HuH-7 (cell line): ENCODE results near the gene MTMR1.

Experiments
- DNase-seq: peaks from one replicate; pipeline ENCODE4 v3.0.0; 2011; ENCODE audit warnings: low spot score

Gene MTMR1

DNA sequence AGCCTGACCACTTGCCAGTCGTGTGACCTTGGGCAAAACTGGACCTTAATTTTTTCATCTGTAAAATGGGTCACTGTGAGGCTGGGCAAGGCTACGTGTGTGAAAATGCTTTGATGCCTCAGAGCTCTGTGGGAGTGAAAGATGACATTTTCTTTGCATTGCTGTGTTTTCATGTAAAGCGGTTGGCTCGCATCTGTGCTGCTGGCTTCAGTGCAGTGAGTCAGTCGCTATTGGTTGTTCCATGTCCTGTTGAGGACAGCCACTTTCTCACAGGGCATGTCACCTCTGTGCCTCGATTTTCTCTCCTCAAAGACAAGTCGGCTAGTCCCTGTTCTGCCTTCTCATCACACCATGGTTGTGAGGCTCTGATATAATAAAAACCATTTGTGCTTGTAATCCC lies 4.4 kb downstream of the MTMR1 start:
- DNase-seq, result no peak

DNA sequence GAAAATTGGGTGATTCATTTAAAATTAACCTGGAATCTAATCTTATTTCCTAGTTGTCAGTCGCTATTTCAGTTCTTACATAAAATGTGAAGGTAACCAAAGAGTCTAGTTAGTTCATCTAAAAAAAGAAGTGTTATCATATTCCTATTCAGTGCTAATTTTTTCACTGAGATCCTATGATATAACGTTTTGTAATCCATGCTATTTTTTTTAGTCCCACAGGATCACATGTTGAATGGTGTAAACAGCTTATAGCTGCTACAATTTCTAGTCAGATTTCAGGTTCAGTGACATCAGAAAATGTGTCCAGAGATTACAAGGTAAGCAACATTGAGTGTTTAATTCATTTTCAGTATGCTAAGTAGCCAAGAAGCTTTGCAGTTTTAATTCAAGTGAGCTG lies 5.8 kb downstream of the MTMR1 start:
- DNase-seq, result no peak

DNA sequence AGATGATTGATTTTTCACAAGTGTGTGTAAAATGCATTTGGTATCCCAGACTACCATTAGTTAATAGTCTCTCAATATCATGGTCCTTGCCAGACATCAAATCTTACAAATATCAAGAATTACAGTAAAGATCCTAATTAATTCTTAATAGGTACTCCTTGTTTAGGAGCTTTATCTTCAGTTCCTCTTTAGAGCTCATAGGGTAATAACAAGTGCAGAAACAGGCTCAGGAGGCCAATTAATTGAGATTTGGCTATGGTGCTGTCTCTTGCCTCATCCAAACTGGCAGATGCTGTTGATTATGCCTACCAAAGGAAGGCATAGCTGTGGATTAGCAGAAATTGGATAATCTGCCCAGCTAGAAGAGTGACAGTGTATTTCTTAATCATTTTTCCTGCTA lies 6.9 kb downstream of the MTMR1 start:
- DNase-seq, result no peak

DNA sequence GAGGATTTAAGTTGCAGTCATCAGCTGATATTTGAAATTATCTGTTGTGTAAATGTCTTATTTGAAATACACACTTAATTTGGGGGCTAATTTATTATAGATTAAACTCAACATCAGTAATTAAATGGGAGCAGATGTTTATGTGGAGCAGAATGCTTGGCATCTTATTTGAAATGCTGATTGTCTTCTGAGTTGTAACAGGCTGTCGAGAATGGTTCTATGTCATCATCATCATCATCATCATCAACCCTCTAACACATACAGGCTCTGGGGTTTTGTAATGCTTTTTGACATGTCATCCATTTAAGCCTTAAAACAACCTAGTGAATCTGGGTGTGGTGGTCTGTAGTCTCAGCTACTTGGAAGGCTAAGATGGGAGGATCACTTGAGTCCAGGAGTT lies 8.2 kb downstream of the MTMR1 start:
- DNase-seq, result no peak

DNA sequence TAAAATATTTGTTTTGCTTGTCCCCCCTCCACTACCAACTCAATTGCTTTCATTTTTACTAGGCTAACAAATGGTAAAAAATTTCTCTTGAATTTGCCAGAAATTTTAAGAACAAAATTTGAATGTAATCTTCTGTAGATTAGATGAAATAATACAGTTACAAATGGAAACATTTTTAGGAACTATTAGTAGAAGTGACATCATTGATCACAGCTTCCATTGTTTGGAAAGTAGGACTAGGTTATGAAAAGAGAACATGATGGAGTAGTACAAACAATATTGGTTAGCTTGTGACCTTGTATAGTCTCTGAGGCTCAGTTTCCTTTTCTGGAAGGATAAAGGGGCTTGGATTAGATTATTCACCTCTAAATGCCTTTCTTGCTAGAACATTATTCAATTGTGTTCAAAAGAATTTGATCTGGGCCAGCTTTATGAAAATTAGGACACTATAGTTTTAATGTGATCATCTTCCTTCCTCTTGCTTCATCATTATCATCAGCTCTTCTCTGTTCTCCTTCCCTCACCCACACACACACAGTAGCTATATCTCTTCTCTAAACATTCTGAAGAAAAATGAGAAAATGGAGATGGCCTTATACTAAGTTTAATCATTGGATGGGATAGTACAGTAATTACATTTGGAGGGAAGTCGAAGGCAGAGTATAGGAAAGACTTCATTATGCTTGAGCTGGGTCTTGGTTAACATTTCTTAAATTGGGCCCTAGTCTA lies 9.9 kb downstream of the MTMR1 start:
- no peak for DNase-seq

DNA sequence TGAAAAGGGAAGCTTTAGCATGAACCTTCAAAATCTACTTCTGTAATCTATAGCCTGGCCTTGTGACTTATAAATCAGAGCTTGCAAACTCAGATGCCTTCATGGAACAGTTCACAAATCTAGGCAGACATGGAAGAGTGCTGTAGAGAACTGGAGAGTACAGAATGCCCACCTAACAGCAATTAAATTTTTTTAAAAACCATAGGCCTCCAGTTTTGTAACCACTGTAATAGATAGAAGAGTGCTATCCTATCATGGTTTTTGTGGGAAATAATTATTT lies 10.4 kb downstream of the MTMR1 start:
- no peak for DNase-seq

DNA sequence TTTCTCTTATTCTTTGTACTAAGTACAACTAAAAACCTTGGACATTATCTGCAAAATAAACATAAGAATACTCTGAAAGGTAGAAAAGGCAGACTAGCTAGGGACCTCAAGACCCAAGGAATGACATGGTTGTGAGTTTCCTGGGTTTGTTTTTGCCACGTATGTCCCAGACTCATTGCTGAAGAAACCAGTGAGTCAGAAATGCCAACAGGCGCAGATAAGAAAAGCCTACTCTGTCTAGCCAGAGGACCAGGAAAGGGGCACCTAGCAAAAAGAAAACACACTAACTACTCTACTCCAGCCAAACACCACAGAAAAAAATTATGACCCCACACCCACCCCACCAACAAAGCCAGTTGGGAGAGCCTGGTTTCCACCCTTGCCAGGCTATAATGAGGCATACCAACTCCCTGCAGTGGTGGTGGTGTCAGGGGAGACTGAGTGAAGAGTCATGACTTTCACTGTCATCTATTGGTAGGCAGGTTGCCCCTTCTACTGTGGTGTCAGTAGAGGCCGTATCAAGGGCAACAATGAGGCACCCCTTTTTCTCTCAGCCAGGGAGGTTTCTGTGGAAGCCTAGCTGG lies 10.9 kb downstream of the MTMR1 start:
- no peak for DNase-seq

DNA sequence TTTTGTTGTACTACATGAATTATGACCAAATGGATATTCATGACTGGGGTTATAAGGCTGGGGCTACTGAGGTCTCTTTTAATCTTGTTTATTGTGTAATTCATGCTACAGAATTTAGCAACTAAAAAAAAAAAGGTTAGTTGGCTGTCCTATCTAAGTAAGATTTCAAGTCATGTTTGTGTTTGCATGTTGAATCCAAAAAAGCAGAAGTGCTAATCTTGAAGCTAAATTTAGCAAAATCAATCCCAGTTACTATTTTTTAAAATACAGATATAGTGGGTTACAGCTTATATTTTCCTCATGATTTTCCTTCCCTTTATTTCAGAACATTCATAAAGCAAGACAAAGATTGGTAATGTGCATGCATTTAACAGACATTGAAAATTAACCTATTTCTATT lies 19.4 kb downstream of the MTMR1 start:
- DNase-seq, result no peak

DNA sequence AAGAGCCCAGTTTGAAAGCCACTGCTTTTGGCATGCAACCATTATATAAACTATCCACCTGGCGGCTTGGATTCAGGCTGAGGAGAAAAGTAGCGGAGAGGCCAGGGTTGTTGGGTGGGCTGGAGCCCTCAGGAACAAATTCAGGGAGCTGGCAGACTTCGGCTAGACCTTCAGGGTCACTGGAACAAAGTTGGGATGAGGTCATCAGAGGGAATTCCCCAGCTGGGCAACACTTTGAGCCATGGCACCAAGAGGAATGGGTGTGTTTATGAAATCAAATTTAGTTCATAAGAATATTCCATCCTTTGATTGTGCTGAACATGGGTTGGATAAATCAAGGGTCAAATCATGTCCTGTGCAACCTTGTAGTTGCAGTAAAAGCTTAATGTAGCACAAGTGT lies 22.0 kb downstream of the MTMR1 start:
- DNase-seq, result no peak

DNA sequence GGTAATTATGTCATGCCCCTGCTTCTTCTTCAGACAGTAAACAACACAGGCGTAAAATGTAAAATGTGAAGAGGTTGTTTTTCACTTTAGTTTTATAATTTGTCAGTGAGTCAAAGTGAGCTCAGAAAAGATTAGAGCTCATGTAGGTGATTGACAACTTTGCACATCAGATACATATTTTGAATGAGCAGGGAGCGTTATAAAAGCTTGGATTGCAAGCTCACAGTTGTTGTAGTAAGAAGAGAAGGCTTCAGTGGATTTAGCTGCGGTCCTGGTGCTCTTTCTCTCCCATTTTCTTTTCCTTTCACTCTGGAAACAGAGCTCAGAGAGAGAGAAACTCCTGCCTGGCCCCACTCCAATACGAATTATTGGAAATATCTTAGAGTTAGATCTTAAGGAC lies 26.4 kb downstream of the MTMR1 start:
- no peak for DNase-seq

DNA sequence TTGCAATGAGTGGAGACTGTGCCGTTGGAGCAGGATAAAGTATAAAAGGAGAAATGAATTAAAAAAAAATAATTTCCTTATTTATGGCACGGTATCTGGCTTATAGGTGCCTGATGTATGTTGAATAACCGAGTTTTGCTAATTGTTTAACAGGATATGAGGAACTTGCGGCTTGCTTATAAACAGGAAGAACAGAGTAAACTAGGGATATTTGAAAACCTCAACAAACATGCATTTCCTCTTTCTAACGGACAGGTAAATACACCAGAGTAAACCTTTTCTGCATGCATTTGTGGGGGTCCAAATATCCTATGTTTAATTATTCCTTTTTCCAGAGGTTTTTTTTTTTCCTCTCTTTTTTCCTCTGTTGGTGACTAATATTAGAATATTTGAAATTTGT lies 36.8 kb downstream of the MTMR1 start:
- no peak for DNase-seq

DNA sequence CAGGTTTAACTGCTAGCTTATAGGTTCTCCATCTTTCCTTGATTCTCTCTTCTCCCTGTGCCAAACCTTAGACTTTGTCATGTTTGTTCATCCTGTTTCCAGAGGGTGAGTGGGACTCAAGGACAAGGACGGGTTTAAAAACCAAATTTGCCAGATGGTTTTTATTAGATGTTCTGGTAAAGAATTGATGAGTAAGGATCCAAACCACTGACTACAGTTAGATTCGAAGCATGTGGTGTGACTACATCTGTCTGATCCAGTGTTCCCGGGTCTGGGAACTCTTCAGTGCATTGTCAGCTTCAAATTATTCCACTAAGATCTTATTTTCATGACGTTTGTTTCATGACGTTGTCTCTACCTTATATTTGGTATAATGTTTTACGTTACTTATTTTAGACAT lies 37.5 kb downstream of the MTMR1 start:
- no peak for DNase-seq

DNA sequence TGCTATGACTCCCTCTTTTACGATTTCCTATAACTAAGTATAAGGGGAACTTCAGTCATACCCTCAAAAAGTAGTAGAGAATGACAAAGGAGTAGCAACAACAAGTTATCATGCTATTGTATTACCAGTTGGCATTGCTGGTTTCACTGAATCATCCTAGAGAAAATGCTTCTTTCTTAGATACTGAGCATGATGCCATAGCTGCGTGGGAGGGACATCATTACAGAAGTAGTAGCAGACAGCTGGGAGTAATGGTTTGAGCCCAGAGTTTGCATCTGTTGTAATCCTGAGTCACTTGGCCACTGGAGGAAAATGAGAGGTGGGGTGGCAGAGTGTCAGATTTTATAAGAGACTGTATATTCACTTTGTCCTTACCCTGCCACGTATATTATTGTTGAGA lies 38.6 kb downstream of the MTMR1 start:
- DNase-seq, result no peak

DNA sequence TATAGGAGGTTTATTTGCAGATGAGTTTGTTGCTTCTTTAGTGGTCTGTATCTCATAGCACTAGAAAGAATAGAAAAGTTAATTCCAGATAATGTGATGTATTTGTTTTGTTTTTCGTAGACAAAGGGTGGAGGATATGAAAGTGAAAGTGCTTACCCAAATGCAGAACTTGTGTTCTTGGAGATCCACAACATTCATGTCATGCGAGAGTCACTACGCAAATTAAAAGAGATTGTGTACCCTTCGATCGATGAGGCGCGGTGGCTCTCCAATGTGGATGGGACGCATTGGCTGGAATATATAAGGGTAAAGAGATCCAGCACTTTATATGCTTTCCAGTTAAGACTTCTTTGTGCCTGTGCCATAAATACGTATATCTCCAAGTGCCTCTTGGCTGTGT lies 43.3 kb downstream of the MTMR1 start:
- DNase-seq, result no peak

DNA sequence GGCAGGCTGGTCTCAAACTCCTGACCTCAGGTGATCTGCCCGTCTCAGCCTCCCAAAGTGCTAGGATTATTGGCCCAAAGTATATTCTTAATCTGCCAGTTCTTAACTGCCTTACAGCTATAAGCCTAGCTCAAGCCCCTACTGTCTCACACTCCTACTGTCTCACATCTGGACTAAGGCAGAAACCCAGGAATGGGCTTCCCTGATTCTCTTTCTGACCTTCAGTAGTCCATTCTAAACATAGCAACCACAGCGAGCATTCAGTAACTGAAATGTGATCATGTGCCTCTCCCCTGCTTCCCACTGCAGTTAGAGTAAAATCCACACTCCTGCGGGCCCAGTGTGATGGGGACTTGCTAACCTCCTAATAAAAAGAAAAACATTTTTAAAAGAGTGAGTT lies 58.9 kb downstream of the MTMR1 start:
- no peak for DNase-seq

DNA sequence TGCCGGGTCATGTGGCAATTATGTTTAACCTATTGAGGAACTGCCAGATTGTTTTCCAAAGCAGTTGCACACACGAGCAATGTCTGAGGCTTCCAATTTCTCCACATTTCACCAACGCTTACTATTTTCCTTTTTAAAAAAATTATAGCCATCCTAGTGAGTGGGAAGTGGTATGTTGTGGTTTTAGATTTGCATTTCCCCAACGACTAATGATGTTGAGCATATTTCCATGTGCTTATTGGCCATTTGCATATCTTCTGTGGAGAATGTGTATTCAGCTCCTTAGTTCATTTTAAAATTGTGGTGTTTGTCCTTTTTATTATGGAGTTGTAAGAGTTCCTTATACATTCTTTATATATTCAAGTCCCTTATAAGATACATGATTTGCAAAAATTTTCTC lies 60.2 kb downstream of the MTMR1 start:
- no peak for DNase-seq

DNA sequence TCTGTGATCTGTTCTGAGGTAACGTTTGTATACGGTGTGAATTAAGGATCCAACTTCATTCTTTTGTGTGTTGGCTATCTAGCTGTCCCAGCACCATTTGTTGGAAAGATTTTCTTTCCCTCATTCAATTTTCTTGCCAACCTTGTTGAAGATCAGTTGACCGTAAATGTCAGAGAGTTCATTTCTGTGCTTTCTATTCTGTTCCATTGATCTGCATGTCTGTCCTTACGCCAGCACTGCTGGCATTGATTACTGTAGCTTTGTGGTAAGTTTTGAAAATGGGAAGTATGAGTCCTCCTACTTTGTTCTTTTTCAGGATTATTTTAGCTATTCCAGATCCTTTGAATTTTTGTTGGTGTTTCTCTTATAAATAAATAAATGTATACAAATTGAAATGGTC lies 60.8 kb downstream of the MTMR1 start:
- no peak for DNase-seq

DNA sequence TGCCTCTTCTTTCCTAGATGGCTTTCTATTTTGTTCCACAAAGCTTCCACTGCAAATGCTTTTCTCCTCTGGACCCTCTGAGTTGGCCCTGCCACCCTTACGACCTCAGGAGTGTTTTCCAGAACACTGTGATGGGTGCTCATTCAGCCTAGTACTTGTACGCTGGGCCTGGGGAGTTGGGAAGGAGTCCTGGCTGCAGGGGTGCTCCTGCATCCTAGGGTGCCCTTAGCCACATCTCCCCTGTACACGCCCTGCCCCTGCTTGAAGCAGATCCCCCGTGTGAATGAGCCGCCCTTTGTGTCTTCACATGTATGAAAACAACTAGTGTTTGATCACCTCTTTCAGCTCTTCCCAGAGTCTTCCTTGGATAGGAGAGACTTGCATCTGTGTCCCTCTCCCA lies 64.2 kb downstream of the MTMR1 start:
- DNase-seq, result no peak

DNA sequence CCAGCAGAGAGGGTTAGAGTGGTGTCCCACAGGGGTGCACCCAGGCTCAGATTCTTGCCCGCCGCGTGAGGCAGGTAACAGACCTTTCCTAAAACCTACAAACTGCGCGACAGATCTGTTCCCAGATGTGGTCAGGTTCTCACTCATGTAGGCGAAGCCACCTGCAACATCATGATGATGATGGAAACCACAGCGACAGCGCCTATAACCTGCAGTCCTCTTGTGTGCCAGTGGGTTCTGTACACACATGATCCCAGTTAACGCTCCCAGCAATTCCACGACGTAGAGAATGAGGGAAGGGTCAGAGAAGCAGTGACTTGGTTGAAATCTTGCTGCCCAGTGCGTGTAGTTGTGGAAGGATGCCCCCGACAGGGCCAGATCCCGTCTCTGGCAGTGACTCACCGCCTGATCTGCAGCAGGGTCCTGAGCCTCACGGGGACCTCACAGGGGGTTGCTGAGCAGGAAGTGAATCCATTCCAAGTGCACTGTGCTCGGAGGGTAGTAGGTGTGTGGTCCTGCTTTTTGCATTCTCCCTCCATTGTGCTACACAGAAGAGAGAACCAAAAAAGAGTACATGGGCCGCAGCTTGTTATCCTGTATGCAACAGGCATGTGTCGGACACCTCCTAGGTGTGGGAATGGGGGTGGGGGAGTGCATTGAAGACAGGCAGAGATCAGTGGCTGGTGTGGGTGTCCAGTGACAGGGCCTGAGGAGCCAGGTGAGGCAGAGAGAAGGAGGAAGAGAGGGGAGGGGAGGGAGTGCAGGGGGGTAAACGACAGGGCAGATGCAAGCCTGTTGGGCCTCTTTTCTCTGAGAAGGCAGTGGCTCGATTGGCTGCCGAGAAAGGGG lies 66.6 kb downstream of the MTMR1 start:
- no peak for DNase-seq

DNA sequence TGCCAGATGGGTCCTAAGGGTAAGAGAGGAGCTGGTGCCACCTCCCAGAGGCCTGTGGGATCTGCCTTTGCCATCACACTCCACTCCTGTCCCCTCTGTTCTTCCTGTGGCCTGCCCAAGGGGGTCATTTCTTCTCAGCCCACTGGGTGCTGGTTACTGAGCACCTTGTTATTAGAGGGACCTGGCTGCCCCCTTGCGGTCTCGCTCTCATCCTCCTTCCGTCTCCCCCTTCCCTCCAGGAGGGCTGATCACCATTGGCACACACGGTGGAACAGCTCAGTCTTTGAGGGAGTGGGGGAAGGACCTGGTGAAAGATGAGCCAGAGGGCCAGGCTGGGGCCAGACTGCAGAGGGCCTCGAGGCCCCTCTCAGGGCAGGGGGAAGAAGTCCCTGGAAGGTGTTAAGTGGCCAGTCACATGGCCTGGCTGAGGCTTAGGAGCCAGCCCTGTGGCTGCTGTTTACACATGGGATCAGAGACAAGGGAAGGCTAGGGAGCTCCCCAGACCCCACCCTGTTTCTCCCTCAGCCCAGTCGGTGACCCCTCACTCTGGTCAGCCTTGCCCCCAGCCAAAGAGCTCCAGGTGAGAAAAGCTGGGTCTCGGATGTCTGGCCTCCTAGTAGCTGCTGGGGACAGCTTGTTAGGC lies 68.1 kb downstream of the MTMR1 start:
- no peak for DNase-seq

DNA sequence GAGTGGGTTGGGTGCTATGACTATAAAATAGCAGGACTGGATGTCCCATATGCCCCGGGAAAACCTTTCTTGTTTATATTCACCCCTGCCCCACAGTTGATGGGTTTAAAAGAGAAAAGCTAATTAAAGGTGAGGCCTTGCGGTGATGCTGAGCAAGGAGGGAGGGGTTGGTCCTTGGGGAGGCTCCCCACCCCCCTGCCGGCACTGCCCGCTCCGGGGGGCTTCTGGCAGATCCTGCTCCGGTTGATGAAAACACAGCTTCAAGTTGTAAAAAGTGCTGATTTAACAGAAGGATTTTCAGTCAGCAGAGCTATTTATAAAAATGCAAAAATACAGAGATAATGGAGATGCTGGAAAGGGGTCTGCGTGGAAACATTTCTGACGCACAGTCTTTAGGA lies 68.6 kb downstream of the MTMR1 start:
- no peak for DNase-seq

DNA sequence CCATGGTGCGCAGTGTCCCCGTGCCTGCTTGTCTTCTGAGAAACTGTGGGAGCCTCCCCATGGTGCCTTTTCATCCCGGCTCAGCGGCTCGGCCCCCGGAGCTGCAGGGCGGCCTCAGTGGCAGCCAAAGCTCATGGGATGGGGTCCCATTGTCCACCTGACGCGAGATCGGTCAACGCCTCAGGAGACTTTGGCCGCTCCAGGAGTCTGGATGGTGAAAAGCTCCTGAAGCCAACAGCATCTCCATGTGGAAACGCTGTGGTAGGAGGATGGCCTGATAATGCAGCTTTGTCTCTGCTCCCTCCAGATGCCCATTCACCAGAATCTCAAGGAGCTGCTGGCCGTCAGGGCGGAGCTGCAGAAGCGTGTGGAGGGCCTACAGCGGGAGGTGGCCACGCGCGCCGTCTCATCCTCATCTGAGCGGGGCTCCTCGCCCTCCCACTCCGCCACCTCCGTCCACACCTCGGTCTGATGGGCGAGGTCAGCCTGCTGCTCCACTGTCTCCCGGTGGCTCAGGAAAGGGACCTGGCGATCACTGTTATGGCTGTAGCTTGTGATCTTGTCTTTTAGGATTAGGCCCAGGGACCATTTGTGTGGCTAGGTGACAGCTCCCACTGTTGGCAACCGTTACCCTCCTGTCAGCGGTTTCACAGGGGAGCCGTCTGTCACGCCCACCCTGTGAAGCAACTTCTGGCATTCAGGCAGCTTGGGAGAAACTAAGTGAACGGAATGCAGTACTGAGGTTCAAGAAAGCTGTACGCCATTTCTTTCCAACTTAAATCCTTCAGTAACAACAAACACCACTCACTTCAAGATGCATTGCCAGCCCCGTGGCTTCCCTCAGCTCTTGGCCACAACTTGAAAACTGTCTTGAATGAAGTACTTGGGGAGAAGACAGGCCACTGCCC lies 69.3 kb downstream of the MTMR1 start:
- DNase-seq, result no peak
